Activated CD4-positive, alpha-beta memory T cell treated with anti-CD3 and anti-CD28 coated beads, Interleukin-2, amount 10 ng/mL, durations not matched to agents 7 days and 5 days (primary cell): Measurements from ENCODE around the gene ANO9. TPM values are rescaled to one million over a fixed set of nuclear protein-coding genes. Genes with fewer than 3 reads are reported as not detected.

Experiments used
- CTCF ChIA-PET: fragments of 350-600 bp; sonication (Branson Sonifier 250); formaldehyde crosslinking; loops from one replicate; lab custom pipeline; 2021; ENCODE audit warnings: antibody characterized with exemption, inconsistent platforms; lab: Charles Lee
- POLR2A ChIA-PET: fragments of 350-600 bp; sonication (Branson Sonifier 250); formaldehyde crosslinking; loops from one replicate; lab custom pipeline; 2021; ENCODE audit warnings: antibody characterized with exemption; lab: Charles Lee
- DNase-seq: peaks from one replicate; pipeline ENCODE4 v3.0.0-alpha.2; 2020
- H3K27ac Mint-ChIP-seq: one replicate; pipeline ENCODE4 v1.8.0; 2021; ENCODE audit warnings: mild to moderate bottlenecking, mixed read lengths
- H3K27me3 Mint-ChIP-seq: one replicate; pipeline ENCODE4 v1.8.0; 2021; ENCODE audit warnings: mixed read lengths
- H3K36me3 Mint-ChIP-seq: one replicate; pipeline ENCODE4 v1.8.0; 2021; ENCODE audit warnings: low read depth, mixed read lengths
- H3K4me1 Mint-ChIP-seq: one replicate; pipeline ENCODE4 v1.8.0; 2021; ENCODE audit warnings: mixed read lengths
- H3K4me3 Mint-ChIP-seq: one replicate; pipeline ENCODE4 v1.8.0; 2021; ENCODE audit warnings: mild to moderate bottlenecking, mixed read lengths
- H3K9me3 Mint-ChIP-seq: one replicate; pipeline ENCODE4 v1.8.0; 2021; ENCODE audit warnings: mixed read lengths
- total RNA-seq, 2 experiments: library from RNA; stranded (reverse); gene quantifications; one replicate each; pipeline ENCODE4 v1.2.3, GENCODE V29; 2021

Gene ANO9
- total RNA-seq, 2 experiments from 2014 or later = 69.2 to 73.5 TPM

GRCh38 chr11:382081-382629 lies 59.7 kb downstream of the ANO9 start:
- peaks cover 8% of the 10 kb centered on the region for H3K27me3 Mint-ChIP-seq
- no peak for DNase-seq
- H3K9me3 Mint-ChIP-seq = peaks cover 5% of the 10 kb centered on the region
- no peak overlapping the region for H3K4me3 Mint-ChIP-seq
- no peaks in the 10 kb centered on the region for H3K36me3 Mint-ChIP-seq
- POLR2A ChIA-PET = no interaction called here
- CTCF ChIA-PET = no interaction called here
- H3K27ac Mint-ChIP-seq = no peak overlapping the region
- H3K4me1 Mint-ChIP-seq = peaks cover 3% of the 10 kb centered on the region

GRCh38 chr11:381501-382072 lies 60.2 kb downstream of the ANO9 start:
- no peaks in the 10 kb centered on the region for H3K36me3 Mint-ChIP-seq
- peaks cover 3% of the 10 kb centered on the region for H3K4me1 Mint-ChIP-seq
- peaks cover under 1% of the 10 kb centered on the region for H3K9me3 Mint-ChIP-seq
- no peak overlapping the region for H3K27ac Mint-ChIP-seq
- peaks cover 8% of the 10 kb centered on the region for H3K27me3 Mint-ChIP-seq
- no peak overlapping the region for H3K4me3 Mint-ChIP-seq
- CTCF ChIA-PET = no interaction called here
- no peak for DNase-seq
- POLR2A ChIA-PET = no interaction called here

- no peaks in the 10 kb centered on the region for H3K9me3 Mint-ChIP-seq
- peaks cover 3% of the 10 kb centered on the region for H3K4me1 Mint-ChIP-seq
- H3K27ac Mint-ChIP-seq = no peak overlapping the region
- ChIA-PET POLR2A (no interaction called here), CTCF (no interaction called here)
- H3K4me3 Mint-ChIP-seq = no peak overlapping the region
- no peak for DNase-seq
- H3K36me3 Mint-ChIP-seq = no peaks in the 10 kb centered on the region
- peaks cover 8% of the 10 kb centered on the region for H3K27me3 Mint-ChIP-seq
These were observed 60.8 kb downstream of the ANO9 start for GRCh38 chr11:380996-381395.

- POLR2A ChIA-PET = no interaction called here
- Mint-ChIP-seq H3K27me3 (peaks cover 8% of the 10 kb centered on the region), H3K36me3 (no peaks in the 10 kb centered on the region), H3K27ac (no peak overlapping the region), H3K9me3 (no peaks in the 10 kb centered on the region), H3K4me1 (peaks cover 3% of the 10 kb centered on the region), H3K4me3 (no peak overlapping the region)
- DNase-seq = no peak
- CTCF ChIA-PET = no interaction called here
These were observed 61.3 kb downstream of the ANO9 start for GRCh38 chr11:380491-380890.

GRCh38 chr11:380095-380480 lies 61.7 kb downstream of the ANO9 start:
- Mint-ChIP-seq H3K27ac (no peak overlapping the region), H3K36me3 (no peaks in the 10 kb centered on the region), H3K4me3 (no peak overlapping the region), H3K27me3 (peaks cover 8% of the 10 kb centered on the region), H3K9me3 (no peaks in the 10 kb centered on the region), H3K4me1 (peaks cover 3% of the 10 kb centered on the region)
- POLR2A ChIA-PET = no interaction called here
- DNase-seq = no peak
- CTCF ChIA-PET = no interaction called here

GRCh38 chr11:379205-380094 lies 62.4 kb downstream of the ANO9 start:
- Mint-ChIP-seq H3K4me3 (no peak overlapping the region), H3K9me3 (no peaks in the 10 kb centered on the region), H3K27ac (no peak overlapping the region), H3K4me1 (peaks cover 3% of the 10 kb centered on the region), H3K36me3 (no peaks in the 10 kb centered on the region), H3K27me3 (peaks cover 8% of the 10 kb centered on the region)
- ChIA-PET CTCF (no interaction called here), POLR2A (no interaction called here)
- DNase-seq = no peak

- DNase-seq = no peak
- no peaks in the 10 kb centered on the region for H3K36me3 Mint-ChIP-seq
- H3K27me3 Mint-ChIP-seq = peaks cover 5% of the 10 kb centered on the region
- no peak overlapping the region for H3K27ac Mint-ChIP-seq
- CTCF ChIA-PET = no interaction called here
- H3K9me3 Mint-ChIP-seq = peaks cover 4% of the 10 kb centered on the region
- POLR2A ChIA-PET = no interaction called here
- H3K4me1 Mint-ChIP-seq = peaks cover 3% of the 10 kb centered on the region
- H3K4me3 Mint-ChIP-seq = no peak overlapping the region
These were observed 63.8 kb downstream of the ANO9 start for GRCh38 chr11:377883-378500.

- H3K4me3 Mint-ChIP-seq = no peak overlapping the region
- no peak for DNase-seq
- H3K9me3 Mint-ChIP-seq = peaks cover 4% of the 10 kb centered on the region
- no peaks in the 10 kb centered on the region for H3K36me3 Mint-ChIP-seq
- ChIA-PET CTCF (no interaction called here), POLR2A (no interaction called here)
- H3K27ac Mint-ChIP-seq = no peak overlapping the region
- peaks cover 3% of the 10 kb centered on the region for H3K4me1 Mint-ChIP-seq
- peaks cover 4% of the 10 kb centered on the region for H3K27me3 Mint-ChIP-seq
These were observed 64.5 kb downstream of the ANO9 start for GRCh38 chr11:377174-377865.

- H3K9me3 Mint-ChIP-seq = peaks cover 4% of the 10 kb centered on the region
- no peaks in the 10 kb centered on the region for H3K36me3 Mint-ChIP-seq
- peaks cover 5% of the 10 kb centered on the region for H3K27me3 Mint-ChIP-seq
- ChIA-PET POLR2A (no interaction called here), CTCF (no interaction called here)
- H3K4me3 Mint-ChIP-seq = no peak overlapping the region
- H3K27ac Mint-ChIP-seq = no peak overlapping the region
- H3K4me1 Mint-ChIP-seq = no peaks in the 10 kb centered on the region
- no peak for DNase-seq
These were observed 65.2 kb downstream of the ANO9 start for GRCh38 chr11:376531-377173.

- Mint-ChIP-seq H3K27me3 (peaks cover 15% of the 10 kb centered on the region), H3K4me1 (peaks cover under 1% of the 10 kb centered on the region), H3K36me3 (no peaks in the 10 kb centered on the region), H3K27ac (no peak overlapping the region), H3K4me3 (no peak overlapping the region), H3K9me3 (peaks cover 4% of the 10 kb centered on the region)
- DNase-seq = no peak
- CTCF ChIA-PET = no interaction called here
- POLR2A ChIA-PET = no interaction called here
These were observed 66.5 kb downstream of the ANO9 start for GRCh38 chr11:375065-376025.

- Mint-ChIP-seq H3K27me3 (peaks cover 19% of the 10 kb centered on the region), H3K36me3 (no peaks in the 10 kb centered on the region), H3K9me3 (peaks cover 4% of the 10 kb centered on the region), H3K4me1 (peaks cover 3% of the 10 kb centered on the region), H3K4me3 (no peak overlapping the region), H3K27ac (peak overlapping the region; percentile 26)
- no peak for DNase-seq
- ChIA-PET CTCF (no interaction called here), POLR2A (no interaction called here)
These were observed 67.9 kb downstream of the ANO9 start for GRCh38 chr11:373716-374551.
